ENCODE data around the gene TRPM3. TPM values are rescaled to one million over a fixed set of nuclear protein-coding genes. Genes with fewer than 3 reads are reported as not detected.

The TRPM3 gene
- total RNA-seq, 1 donor, result 0.72 TPM

GRCh38 chr9:70618784-70619183, 502.6 kb downstream of the TRPM3 start:
- no peak overlapping the region for H3K4me2 ChIP-seq (ENCODE audit: insufficient read depth, low read length)
- no peaks in the 10 kb centered on the region for H3K36me3 ChIP-seq (ENCODE audit: insufficient read depth, low read length)
- TF ChIP-seq, protein P1, sequence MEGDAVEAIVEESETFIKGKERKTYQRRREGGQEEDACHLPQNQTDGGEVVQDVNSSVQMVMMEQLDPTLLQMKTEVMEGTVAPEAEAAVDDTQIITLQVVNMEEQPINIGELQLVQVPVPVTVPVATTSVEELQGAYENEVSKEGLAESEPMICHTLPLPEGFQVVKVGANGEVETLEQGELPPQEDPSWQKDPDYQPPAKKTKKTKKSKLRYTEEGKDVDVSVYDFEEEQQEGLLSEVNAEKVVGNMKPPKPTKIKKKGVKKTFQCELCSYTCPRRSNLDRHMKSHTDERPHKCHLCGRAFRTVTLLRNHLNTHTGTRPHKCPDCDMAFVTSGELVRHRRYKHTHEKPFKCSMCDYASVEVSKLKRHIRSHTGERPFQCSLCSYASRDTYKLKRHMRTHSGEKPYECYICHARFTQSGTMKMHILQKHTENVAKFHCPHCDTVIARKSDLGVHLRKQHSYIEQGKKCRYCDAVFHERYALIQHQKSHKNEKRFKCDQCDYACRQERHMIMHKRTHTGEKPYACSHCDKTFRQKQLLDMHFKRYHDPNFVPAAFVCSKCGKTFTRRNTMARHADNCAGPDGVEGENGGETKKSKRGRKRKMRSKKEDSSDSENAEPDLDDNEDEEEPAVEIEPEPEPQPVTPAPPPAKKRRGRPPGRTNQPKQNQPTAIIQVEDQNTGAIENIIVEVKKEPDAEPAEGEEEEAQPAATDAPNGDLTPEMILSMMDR (IDR thresholded peaks at IDR 0.05; ENCODE audit: extremely low read depth, low read depth, low read length), result no peak
- no peaks in the 10 kb centered on the region for H3K4me1 ChIP-seq (ENCODE audit: insufficient read depth, low read length)
- no peaks in the 10 kb centered on the region for H4K20me1 ChIP-seq (ENCODE audit: insufficient read depth, low read length)
- DNase-seq (ENCODE audit: insufficient read length, low spot score, missing footprints), result no peak
- no peaks in the 10 kb centered on the region for H3K27me3 ChIP-seq (ENCODE audit: insufficient read depth, low read length)
- no peak overlapping the region for H3K27ac ChIP-seq (ENCODE audit: low read depth, low read length)
- H3K4me3 ChIP-seq (ENCODE audit: insufficient read depth, low read length), result no peak overlapping the region
- no peaks in the 10 kb centered on the region for H3K79me2 ChIP-seq (ENCODE audit: insufficient read depth, low read length)
- no peak overlapping the region for H2AFZ ChIP-seq (ENCODE audit: low read length)
- H3K9me3 ChIP-seq (ENCODE audit: low read depth, low read length), result peaks cover 2% of the 10 kb centered on the region

GRCh38 chr9:70617033-70617828, 504.2 kb downstream of the TRPM3 start:
- H2AFZ ChIP-seq (ENCODE audit: low read length), result no peak overlapping the region

DNA sequence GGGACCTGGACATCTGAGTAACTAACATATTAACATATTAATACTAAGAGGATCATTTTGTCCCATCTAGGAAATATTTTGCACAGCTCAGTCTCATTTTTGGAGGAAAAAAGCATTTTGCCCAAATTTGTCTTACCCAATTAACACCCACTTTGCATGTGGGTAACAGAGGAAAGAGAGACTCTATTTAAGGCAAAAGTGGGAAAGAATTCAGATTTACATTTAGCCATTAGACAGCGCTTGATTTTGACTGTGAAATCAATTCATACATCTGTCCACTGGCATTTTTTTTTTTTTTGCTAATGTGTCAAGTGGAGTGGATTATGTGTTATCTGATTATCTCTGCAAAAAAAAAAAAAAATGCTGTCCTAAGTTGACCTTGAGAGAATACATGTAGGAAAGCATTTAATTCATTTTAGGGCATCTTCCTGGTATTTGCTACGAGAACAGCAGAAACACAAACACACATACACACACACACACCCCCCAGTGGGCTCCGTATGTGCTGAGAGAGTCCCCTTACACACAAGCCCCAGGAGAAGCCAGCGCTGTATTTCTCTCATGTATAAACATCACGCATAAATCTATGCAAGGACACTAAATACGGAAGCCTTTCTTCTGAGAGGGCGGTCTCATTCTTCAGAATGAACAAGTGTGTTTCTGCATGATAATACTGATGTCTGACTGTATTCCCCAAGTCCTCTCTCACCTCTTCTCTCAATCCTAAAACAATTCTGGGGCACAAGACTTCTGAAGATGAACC, 505.0 kb downstream of the TRPM3 start:
- no peak overlapping the region for H2AFZ ChIP-seq (ENCODE audit: low read length)
- H3K27me3 ChIP-seq (ENCODE audit: insufficient read depth, low read length), result no peaks in the 10 kb centered on the region
- no peak overlapping the region for H3K27ac ChIP-seq (ENCODE audit: low read depth, low read length)
- H3K79me2 ChIP-seq (ENCODE audit: insufficient read depth, low read length), result no peaks in the 10 kb centered on the region
- no peaks in the 10 kb centered on the region for H3K9me3 ChIP-seq (ENCODE audit: low read depth, low read length)
- DNase-seq (ENCODE audit: insufficient read length, low spot score, missing footprints), result no peak
- no peak overlapping the region for H3K4me3 ChIP-seq (ENCODE audit: insufficient read depth, low read length)
- H3K4me1 ChIP-seq (ENCODE audit: insufficient read depth, low read length), result no peaks in the 10 kb centered on the region
- no peaks in the 10 kb centered on the region for H3K36me3 ChIP-seq (ENCODE audit: insufficient read depth, low read length)
- no peak overlapping the region for H3K4me2 ChIP-seq (ENCODE audit: insufficient read depth, low read length)
- no peaks in the 10 kb centered on the region for H4K20me1 ChIP-seq (ENCODE audit: insufficient read depth, low read length)
- TF ChIP-seq, protein P1 (IDR thresholded peaks at IDR 0.05; ENCODE audit: extremely low read depth, low read depth, low read length), result no peak

More at GRCh38 chr9:70617033-70617828, 504.2 kb downstream of the TRPM3 start:
- no peaks in the 10 kb centered on the region for H4K20me1 ChIP-seq (ENCODE audit: insufficient read depth, low read length)
- H3K27ac ChIP-seq (ENCODE audit: low read depth, low read length), result no peak overlapping the region
- no peak overlapping the region for H3K4me3 ChIP-seq (ENCODE audit: insufficient read depth, low read length)
- no peaks in the 10 kb centered on the region for H3K27me3 ChIP-seq (ENCODE audit: insufficient read depth, low read length)
- H3K79me2 ChIP-seq (ENCODE audit: insufficient read depth, low read length), result no peaks in the 10 kb centered on the region
- H3K36me3 ChIP-seq (ENCODE audit: insufficient read depth, low read length), result no peaks in the 10 kb centered on the region
- DNase-seq (ENCODE audit: insufficient read length, low spot score, missing footprints), result no peak
- H3K4me1 ChIP-seq (ENCODE audit: insufficient read depth, low read length), result no peaks in the 10 kb centered on the region
- no peak overlapping the region for H3K4me2 ChIP-seq (ENCODE audit: insufficient read depth, low read length)
- no peaks in the 10 kb centered on the region for H3K9me3 ChIP-seq (ENCODE audit: low read depth, low read length)
- TF ChIP-seq, protein P1 (IDR thresholded peaks at IDR 0.05; ENCODE audit: extremely low read depth, low read depth, low read length), result no peak
